NCI-H1436 (cell line): ENCODE measurements around the gene CNN2.

Source experiments
- DNase-seq: peaks from one replicate; lab custom pipeline; 2025; lab: John Stamatoyannopoulos, UW

CNN2 gene

DNA sequence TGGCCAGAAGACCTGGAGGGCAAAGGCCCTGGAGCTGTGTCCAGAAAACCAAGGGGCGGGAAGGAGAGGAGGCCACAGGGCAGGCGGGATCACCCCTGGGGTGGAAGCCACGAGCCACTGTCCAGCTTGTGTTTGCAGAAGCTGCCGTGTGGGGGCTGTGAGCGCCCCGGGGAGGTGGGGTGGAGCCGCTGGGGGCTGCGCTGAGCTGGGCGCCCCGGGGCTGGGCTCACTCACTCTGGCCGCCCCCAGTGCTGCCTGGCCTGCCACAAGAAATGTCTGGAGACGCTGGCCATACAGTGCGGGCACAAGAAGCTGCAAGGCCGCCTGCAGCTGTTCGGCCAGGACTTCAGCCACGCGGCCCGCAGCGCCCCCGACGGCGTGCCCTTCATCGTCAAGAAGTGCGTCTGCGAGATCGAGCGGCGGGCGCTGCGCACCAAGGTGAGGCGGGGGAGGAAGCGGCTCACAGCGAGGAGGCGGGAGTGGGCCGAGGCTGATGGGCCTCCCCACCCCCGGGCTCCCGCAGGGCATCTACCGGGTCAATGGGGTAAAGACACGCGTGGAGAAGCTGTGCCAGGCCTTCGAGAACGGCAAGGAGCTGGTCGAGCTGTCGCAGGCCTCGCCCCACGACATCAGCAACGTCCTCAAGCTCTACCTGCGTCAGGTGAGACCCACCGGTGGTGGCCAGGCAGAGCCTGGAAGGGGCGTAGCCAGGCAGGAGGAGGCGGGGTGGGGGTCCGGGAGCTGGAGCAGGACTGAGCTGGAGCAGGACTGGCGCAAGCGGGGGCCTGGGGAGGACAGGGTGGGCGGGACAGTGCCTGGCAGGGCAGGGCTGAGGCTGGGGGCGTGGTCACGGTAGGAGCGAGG is 55.1 kb downstream of the CNN2 start:
- peak; percentile 41 for DNase-seq

DNA sequence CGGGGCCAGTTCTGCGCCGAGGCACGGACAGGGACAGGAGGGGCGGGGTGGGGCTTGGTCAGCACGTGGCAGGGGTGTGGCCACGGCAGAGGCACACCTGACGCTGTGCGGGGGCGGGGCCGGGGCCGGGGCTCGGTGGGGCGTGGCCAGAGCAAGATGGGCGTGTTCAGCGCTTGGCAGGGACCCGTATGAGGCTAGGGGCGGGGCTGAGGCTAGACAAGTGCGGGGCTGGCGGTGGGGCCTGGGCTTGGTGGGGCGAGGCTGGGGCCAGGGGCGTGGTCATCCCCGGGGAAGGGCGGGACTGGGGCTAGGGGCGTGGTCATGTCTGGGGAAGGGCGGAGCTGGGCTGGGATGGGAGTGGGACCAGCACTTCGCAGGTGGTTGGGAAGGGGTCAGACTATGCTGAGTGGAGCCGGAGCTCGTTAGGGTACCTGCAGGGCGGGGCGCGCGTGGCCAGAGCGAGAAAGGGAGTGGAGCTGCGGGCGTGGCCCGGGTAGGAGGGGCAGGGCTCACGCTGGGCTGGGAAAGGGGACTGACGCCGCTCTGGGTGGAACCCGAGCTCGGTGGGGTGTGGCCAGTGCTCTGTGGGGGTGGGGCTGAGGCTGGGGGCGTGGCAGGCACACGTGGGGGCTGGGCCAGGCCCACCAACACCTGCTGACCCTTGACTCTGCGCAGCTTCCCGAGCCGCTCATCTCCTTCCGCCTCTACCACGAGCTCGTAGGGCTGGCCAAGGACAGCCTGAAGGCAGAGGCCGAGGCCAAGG is 55.9 kb downstream of the CNN2 start:
- DNase-seq, result peak; percentile 93

DNA sequence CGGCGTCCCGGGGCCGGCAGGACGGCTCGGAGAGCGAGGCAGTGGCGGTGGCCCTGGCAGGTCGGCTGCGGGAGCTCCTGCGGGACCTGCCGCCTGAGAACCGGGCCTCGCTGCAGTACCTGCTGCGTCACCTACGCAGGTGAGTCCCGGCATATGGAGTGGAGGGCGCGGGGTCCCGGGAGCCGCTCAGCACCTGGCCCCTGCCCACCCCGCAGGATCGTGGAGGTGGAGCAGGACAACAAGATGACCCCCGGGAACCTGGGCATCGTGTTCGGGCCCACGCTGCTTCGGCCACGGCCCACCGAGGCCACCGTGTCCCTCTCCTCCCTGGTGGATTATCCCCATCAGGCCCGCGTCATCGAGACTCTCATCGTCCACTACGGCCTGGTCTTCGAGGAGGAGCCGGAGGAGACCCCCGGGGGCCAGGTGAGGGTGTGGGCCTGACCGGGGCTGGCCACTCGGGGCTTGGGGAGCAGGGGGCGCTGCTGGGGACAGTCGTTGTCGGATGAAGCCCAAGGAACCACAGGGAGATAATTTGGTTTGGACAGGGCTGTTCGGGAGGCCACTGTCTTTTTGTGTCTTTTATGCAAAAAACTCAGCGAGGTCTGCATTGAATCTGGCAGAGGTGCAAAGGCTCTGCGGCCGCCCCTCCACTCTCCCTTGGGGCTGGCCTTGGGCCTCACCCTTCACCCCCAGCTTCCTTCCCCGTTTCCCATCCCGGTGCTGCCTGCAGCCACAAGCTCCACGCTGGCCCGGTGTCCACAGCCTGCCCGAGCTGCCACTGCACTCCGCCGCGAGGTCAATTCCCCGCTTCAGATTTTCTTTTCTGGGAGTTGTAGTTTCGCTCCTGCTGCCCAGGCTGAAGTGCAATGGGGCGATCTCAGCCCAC is 56.8 kb downstream of the CNN2 start:
- no peak for DNase-seq

DNA sequence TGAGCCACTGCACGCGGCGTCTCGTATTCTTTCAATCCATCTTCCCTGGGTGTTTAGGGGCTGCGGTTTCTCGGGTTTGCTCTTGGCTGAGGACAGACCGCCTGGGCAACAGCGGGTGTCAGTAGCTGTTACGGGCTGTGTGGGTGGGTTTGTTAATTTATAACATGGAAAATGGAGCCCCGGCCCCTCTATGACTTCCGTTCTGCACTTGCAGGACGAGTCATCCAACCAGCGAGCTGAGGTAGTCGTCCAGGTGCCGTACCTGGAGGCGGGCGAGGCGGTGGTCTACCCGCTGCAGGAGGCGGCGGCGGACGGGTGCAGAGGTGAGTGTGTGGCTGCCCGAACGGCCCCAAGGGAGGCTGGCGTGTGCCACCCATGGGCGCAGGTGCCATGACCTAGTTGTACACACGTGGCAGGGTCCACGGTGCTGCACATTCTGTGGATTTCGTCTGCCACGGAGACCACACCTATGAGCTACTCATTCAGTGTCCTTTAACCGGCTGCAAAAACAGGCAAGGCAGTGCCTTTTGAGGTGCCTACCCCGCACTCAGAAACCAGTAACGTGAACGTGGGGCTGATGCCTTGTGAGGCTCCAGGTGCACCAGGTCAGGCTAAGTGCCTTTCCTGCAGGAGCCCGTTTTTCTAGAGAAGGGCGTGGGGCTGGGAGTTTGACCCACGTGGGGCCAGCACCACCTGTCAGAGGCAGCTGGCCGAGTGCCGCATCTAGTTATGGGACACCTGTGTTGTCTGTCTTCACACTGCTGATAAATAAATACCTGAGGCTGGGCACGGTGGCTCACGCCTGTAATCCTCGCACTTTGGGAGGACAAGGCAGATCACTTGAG is 57.8 kb downstream of the CNN2 start:
- no peak for DNase-seq

DNA sequence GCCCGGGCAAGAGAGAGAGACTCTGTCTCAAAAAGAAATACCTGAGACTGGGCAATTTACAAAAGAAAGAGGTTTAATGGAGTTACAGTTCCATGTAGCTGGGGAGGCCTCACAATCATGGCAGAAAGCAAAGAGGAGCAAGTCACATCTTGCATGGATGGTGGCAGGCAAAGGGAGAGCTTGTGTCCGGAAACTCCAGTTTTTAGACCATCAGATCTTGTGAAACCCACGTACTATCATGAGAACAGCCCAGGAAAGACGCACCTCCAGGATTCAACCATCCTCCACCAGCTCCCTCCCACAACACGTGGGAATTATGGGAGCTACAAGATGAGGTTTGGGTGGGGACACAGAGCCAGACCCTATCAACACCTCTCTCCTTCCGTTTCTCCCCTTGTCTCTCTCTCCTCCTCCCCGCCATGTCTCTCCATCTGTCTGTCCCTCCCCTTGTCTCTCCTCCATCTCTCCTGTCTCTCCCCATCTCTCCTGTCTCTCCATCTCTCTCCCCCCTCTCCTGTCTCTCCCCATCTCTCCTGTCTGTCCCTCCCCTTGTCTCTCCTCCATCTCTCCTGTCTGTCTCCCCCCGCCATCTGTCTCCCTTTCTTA is 58.7 kb downstream of the CNN2 start:
- no peak for DNase-seq

DNA sequence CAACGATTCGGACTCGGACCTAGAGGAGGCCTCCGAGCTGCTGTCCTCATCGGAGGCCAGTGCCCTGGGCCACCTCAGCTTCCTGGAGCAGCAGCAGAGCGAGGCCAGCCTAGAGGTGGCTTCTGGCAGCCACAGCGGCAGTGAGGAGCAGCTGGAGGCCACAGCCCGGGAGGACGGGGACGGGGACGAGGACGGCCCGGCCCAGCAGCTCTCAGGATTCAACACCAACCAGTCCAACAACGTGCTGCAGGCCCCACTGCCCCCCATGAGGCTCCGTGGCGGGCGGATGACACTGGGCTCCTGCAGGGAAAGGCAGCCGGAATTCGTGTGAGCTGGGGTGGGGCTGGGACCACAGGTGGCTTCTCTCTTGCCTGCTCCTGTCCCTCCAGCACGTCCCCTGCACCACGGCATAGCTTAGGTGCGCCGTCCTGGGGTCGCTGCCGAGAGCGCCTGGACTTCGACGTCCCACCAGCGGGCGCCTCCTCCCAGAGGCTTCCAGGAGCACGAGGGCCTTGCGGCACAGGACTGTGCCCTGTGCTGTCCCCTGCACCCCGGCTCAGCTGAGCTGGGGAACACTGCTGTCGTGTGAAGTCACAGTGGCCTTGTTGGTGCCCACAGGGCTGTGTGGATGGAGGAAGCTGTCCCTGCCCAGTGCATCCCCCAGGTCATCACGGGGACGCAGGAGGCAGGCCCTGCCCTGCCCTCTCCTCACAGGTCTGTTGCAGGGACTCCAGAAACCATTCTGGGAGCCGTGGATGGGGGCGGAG is 59.5 kb downstream of the CNN2 start:
- DNase-seq, result no peak

DNA sequence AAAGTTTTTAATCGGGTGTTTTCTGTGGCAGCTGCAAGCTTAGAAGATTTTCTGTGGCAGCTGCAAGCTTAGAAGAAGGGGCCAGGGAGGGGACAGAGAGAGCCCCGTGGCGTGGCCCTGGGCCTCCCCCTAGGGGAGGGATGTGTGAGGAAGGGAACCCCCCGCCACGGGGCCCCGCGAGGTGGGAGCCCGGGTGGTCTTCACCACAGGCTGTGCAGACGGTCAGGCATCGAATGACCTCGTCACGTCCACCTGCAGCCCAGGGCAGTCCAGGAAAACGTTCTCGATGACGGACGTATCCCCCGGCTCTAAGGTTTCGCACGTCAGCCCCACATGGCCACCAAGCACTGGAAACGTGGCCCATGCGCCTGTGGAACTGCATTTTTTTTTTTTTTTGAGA is 60.2 kb downstream of the CNN2 start:
- DNase-seq, result no peak

DNA sequence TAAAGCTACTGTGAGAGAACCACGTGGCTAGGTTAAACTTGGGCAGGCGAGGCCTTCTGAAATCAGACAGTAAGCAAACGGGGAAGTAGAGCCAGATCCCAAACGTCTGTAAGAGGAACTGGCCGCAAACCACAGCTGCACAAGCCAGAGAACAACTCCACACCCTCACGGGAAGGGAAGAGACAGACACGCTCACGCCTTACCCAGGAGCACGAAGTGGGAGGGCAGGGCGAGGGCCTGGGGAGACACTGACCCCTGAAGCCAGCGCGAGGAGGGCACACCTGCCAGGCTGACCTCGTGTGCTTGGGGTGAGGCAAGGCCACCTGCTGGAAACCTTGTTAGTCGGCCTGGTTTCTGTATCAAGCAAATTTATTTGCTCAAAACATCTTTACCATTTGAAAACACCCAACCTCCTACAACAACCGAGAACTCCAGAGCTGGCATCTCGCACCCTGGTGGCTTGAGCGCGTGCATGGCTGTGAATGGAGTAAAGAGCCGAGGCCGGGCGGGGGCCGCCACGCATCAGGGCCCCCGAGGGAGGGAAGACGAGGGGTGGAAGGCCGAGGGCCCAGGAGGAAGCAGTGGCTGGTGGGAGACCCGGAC is 61.5 kb downstream of the CNN2 start:
- DNase-seq, result no peak

DNA sequence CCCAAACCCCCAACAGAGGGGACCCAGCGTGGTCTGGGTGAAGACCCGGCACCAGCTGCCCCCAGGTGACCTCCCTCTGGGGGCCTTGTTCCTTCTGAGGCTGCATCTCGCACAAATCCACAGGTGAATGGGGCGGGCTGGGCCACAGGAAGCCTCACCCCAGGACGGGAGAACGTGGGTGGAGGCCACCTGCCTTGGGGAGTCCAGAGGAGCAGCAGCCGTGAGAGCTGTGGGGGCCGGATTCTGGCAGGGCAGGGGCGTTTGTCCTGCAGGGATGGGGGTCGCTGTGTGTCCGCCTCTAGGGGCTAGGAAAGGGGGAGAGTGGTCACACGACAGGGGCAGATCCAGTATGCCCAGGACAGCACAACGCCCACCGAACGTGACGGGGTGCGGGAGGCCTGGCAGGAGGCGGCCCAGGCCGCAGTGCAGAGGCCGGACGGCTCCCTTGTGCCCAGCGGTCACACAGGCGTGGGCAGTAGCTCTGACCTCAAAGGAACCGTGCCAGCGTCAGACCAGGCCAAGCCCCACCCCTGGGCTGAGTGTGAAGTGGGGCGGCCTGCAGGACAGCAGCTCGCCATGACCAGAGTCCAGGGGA is 62.1 kb downstream of the CNN2 start:
- no peak for DNase-seq
